GM13977 (cell line): ENCODE measurements around the gene ELP4.
A peak's percentile ranks its signal among the peaks of the same experiment; 100 is the strongest.
"Not testable (repeated sequence)": the region's sequence is repeated elsewhere in the genome, so short reads cannot be mapped to it uniquely, and the experiment has no call there.

Source experiments
- DNase-seq: peaks from one replicate; pipeline ENCODE4 v3.0.0; 2012; ENCODE audit warnings: low spot score
- CTCF ChIP-seq: IDR thresholded peaks from 2 replicates; pipeline ENCODE4 v1.5.1; 2012; ENCODE audit warnings: mild to moderate bottlenecking, control low read depth; ENCODE audit not compliant: insufficient read depth; ENCODE audit errors: extremely low read depth, missing control alignments
- in situ Hi-C: fragments of 300-500 bp; cut with MboI; formaldehyde crosslinking; loops from one replicate; pipeline ENCODE4 v1.12.0; 2022; ENCODE audit warnings: low sequenced_read_pairs, low pct_unique_long_range_greater_than_20kb, mixed read lengths, inconsistent platforms; ENCODE audit not compliant: unreplicated experiment

Gene ELP4

GRCh38 chr11:31689559-31689958, 180.0 kb downstream of the ELP4 start:
- no peak for DNase-seq
- in situ Hi-C loops = no loop called here
- no peak for TF ChIP-seq CTCF

GRCh38 chr11:31690041-31690440, 180.5 kb downstream of the ELP4 start:
- in situ Hi-C loops = no loop called here
- no peak for TF ChIP-seq CTCF
- no peak for DNase-seq

GRCh38 chr11:31690516-31690915, 180.9 kb downstream of the ELP4 start:
- no peak for TF ChIP-seq CTCF
- in situ Hi-C loops = no loop called here
- DNase-seq = no peak

- in situ Hi-C loops = no loop called here
- no peak for TF ChIP-seq CTCF
- DNase-seq = no peak
Measured at GRCh38 chr11:31692466-31692865, 182.9 kb downstream of the ELP4 start.

- in situ Hi-C loops = not testable (repeated sequence)
- peak; percentile 12 for DNase-seq
Measured at GRCh38 chr11:31697049-31697448, 187.5 kb downstream of the ELP4 start.

- DNase-seq = no peak
- in situ Hi-C loops = no loop called here
- TF ChIP-seq CTCF = no peak
Measured at GRCh38 chr11:31699066-31699465, 189.5 kb downstream of the ELP4 start.

GRCh38 chr11:31702966-31703365, 193.4 kb downstream of the ELP4 start:
- TF ChIP-seq CTCF = no peak
- DNase-seq = no peak
- in situ Hi-C loops = no loop called here
